SK-N-SH treated with all-trans-retinoic acid at 6 μM for 48 hours (cell line): ENCODE results near the gene IL6ST.
"Not testable (repeated sequence)": the region's sequence is repeated elsewhere in the genome, so short reads cannot be mapped to it uniquely, and the experiment has no call there.

ENCODE experiments used
- ATAC-seq: fragments of 200-7000 bp; cut with Tn5 transposase; 3 replicates; pipeline ENCODE4 v1.9.1; 2020; ENCODE audit warnings: mild to moderate bottlenecking, moderate library complexity
- ARNTL ChIP-seq: fragments of 450-650 bp; formaldehyde crosslinking; IDR thresholded peaks from 2 replicates; pipeline ENCODE4 v1.5.0; 2020; ENCODE audit warnings: low read depth, mild to moderate bottlenecking, moderate library complexity, borderline replicate concordance
- BACH2 ChIP-seq: fragments of 250-450 bp; sonication (Bioruptor Pico); IDR thresholded peaks from 2 replicates; pipeline ENCODE4 v1.9.0; 2021; ENCODE audit warnings: mild to moderate bottlenecking, borderline replicate concordance
- CSDC2 ChIP-seq: fragments of 250-450 bp; sonication (Bioruptor Pico); IDR thresholded peaks from 2 replicates; pipeline ENCODE4 v1.5.0; 2020; ENCODE audit warnings: mild to moderate bottlenecking, moderate library complexity
- ESRRG ChIP-seq: fragments of 250-450 bp; sonication (Bioruptor Pico); IDR thresholded peaks from 2 replicates; pipeline ENCODE4 v1.6.1; 2021; ENCODE audit warnings: mild to moderate bottlenecking
- GLIS3 ChIP-seq: fragments of 250-450 bp; sonication (Bioruptor Pico); IDR thresholded peaks from 2 replicates; pipeline ENCODE4 v1.5.0; 2020; ENCODE audit warnings: mild to moderate bottlenecking, moderate library complexity
- ISL1 ChIP-seq: fragments of 250-450 bp; sonication (Bioruptor Pico); IDR thresholded peaks from 2 replicates; pipeline ENCODE4 v2.1.2; 2022; ENCODE audit warnings: mild to moderate bottlenecking, moderate library complexity
- RARB ChIP-seq: fragments of 250-450 bp; sonication (Bioruptor Pico); IDR thresholded peaks from 2 replicates; pipeline ENCODE4 v1.8.0; 2021; ENCODE audit warnings: mild to moderate bottlenecking, moderate library complexity
- SNAI2 ChIP-seq: fragments of 250-450 bp; sonication (Bioruptor Pico); IDR thresholded peaks from 2 replicates; pipeline ENCODE4 v1.5.0; 2020; ENCODE audit warnings: mild to moderate bottlenecking, moderate library complexity
- TOX ChIP-seq: fragments of 250-450 bp; sonication (Bioruptor Pico); IDR thresholded peaks from 2 replicates; pipeline ENCODE4 v1.8.0; 2021; ENCODE audit warnings: mild to moderate bottlenecking, moderate library complexity, borderline replicate concordance
- ZC3H10 ChIP-seq: fragments of 250-450 bp; sonication (Bioruptor Pico); IDR thresholded peaks from 2 replicates; pipeline ENCODE4 v1.5.1; 2021; ENCODE audit warnings: mild to moderate bottlenecking, moderate library complexity
- ZFP3 ChIP-seq: fragments of 250-450 bp; sonication (Bioruptor Pico); IDR thresholded peaks from 2 replicates; pipeline ENCODE4 v1.5.0; 2020; ENCODE audit warnings: mild to moderate bottlenecking, moderate library complexity
- ZFP30 ChIP-seq: fragments of 450-650 bp; formaldehyde crosslinking; IDR thresholded peaks from 2 replicates; pipeline ENCODE4 v1.5.0; 2022; ENCODE audit warnings: mild to moderate bottlenecking, moderate library complexity
- ZNF565 ChIP-seq: fragments of 450-650 bp; formaldehyde crosslinking; conservative IDR thresholded peaks from 2 replicates; pipeline ENCODE4 v1.5.0; 2020; ENCODE audit warnings: low read depth, mild to moderate bottlenecking, moderate library complexity
- ZNF70 ChIP-seq: fragments of 450-650 bp; formaldehyde crosslinking; IDR thresholded peaks from 2 replicates; pipeline ENCODE4 v1.5.0; 2020; ENCODE audit warnings: mild to moderate bottlenecking, moderate library complexity
- ZNF8 ChIP-seq: fragments of 450-650 bp; formaldehyde crosslinking; IDR thresholded peaks from 2 replicates; pipeline ENCODE4 v1.5.0; 2020; ENCODE audit warnings: mild to moderate bottlenecking, moderate library complexity
- TF ChIP-seq, protein P1 (sequence below): fragments of 250-450 bp; sonication (Bioruptor Pico); IDR thresholded peaks from 2 replicates; pipeline ENCODE4 v1.5.0; 2020; ENCODE audit warnings: mild to moderate bottlenecking, moderate library complexity
- TF ChIP-seq, protein P2 (sequence below): fragments of 250-450 bp; sonication (Bioruptor Pico); IDR thresholded peaks from 2 replicates; pipeline ENCODE4 v1.5.1; 2021; ENCODE audit warnings: mild to moderate bottlenecking, moderate library complexity
- TF ChIP-seq, protein P3 (sequence below): fragments of 250-450 bp; sonication (Bioruptor Pico); IDR thresholded peaks from 2 replicates; pipeline ENCODE4 v1.8.0; 2021; ENCODE audit warnings: low read depth, mild to moderate bottlenecking, moderate library complexity, borderline replicate concordance
- TF ChIP-seq, protein P4 (sequence below): fragments of 250-450 bp; sonication (Bioruptor Pico); IDR thresholded peaks from 2 replicates; pipeline ENCODE4 v1.5.1; 2020; ENCODE audit warnings: low read depth, mild to moderate bottlenecking, moderate library complexity

The IL6ST gene

DNA sequence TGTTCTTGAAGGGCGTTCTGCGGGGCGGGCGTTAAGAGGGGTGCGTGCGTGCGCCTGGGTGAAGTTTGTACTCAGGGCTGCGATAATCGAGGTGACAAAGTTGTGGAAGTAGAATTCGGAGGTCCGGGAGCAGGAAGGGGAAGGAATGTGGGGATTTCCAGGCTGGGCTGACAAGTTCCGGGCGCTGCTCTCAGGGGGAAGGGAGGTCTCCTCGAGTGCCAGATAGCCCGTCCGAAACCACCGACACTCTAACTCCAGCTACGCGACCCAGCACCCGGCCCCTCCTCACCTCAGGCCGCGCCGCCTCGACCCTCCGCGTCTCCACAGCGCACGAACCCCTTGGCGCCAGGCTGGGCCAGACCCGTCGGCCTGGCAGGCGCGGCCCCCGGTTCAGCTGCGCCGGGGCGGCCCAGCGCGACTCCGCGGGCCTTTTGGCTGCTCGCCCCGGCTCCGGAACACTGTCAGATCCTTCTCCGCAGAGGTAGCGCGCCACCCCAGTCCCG, at the start of gene IL6ST:
IL6ST (minus strand) TSS at position 469 of the 503 bp plus-strand sequence. CDS start 18,685 bp downstream, outside the sequence.
- peak; percentile 42; the same call in 1 of the 2 replicates for TF ChIP-seq ZNF70 (CRISPR knock-in tag)
- TF ChIP-seq, protein P1, sequence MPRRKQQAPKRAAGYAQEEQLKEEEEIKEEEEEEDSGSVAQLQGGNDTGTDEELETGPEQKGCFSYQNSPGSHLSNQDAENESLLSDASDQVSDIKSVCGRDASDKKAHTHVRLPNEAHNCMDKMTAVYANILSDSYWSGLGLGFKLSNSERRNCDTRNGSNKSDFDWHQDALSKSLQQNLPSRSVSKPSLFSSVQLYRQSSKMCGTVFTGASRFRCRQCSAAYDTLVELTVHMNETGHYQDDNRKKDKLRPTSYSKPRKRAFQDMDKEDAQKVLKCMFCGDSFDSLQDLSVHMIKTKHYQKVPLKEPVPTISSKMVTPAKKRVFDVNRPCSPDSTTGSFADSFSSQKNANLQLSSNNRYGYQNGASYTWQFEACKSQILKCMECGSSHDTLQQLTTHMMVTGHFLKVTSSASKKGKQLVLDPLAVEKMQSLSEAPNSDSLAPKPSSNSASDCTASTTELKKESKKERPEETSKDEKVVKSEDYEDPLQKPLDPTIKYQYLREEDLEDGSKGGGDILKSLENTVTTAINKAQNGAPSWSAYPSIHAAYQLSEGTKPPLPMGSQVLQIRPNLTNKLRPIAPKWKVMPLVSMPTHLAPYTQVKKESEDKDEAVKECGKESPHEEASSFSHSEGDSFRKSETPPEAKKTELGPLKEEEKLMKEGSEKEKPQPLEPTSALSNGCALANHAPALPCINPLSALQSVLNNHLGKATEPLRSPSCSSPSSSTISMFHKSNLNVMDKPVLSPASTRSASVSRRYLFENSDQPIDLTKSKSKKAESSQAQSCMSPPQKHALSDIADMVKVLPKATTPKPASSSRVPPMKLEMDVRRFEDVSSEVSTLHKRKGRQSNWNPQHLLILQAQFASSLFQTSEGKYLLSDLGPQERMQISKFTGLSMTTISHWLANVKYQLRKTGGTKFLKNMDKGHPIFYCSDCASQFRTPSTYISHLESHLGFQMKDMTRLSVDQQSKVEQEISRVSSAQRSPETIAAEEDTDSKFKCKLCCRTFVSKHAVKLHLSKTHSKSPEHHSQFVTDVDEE (CRISPR knock-in tag), result no peak

DNA sequence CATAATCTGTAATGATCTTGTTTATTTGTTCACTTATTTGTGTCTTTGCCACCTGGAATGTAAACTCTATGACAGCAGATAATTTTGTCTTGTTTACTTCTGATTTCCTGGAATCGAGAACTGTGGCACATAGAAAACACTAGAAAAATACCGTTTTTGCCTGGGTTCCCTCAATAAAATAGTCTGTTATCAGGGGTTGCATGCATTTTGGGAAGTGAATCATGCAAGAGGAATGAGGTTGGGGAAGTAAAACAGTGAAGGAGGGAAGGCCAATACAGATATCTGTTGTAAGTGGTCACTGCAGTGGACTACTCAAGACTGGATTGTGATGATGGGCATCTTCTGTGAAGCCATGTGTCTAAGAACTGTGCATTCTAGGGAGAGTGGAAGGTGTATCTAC, 45.2 kb upstream of the IL6ST start:
- TF ChIP-seq RARB (CRISPR knock-in tag) (no peak), GLIS3 (CRISPR knock-in tag) (no peak), SNAI2 (CRISPR knock-in tag) (no peak), ZFP30 (CRISPR knock-in tag) (no peak), ARNTL (CRISPR knock-in tag) (no peak), ISL1 (CRISPR knock-in tag) (no peak)
- TF ChIP-seq, protein P2, sequence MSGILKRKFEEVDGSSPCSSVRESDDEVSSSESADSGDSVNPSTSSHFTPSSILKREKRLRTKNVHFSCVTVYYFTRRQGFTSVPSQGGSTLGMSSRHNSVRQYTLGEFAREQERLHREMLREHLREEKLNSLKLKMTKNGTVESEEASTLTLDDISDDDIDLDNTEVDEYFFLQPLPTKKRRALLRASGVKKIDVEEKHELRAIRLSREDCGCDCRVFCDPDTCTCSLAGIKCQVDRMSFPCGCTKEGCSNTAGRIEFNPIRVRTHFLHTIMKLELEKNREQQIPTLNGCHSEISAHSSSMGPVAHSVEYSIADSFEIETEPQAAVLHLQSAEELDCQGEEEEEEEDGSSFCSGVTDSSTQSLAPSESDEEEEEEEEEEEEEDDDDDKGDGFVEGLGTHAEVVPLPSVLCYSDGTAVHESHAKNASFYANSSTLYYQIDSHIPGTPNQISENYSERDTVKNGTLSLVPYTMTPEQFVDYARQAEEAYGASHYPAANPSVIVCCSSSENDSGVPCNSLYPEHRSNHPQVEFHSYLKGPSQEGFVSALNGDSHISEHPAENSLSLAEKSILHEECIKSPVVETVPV (CRISPR knock-in tag), result no peak
- TF ChIP-seq, all 23 proteins: peak for 0
- no peak for ATAC-seq

More for the DNA sequence above, at the start of gene IL6ST:
- ATAC-seq, result peak; percentile 53

DNA sequence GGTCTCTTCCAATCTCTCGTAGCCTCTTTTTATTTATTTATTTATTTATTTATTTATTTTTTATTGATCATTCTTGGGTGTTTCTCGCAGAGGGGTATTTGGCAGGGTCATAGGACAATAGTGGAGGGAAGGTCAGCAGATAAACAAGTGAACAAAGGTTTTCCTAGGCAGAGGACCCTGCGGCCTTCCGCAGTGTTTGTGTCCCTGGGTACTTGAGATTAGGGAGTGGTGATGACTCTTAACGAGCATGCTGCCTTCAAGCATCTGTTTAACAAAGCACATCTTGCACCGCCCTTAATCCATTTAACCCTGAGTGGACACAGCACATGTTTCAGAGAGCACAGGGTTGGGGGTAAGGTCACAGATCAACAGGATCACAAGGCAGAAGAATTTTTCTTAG, 43.4 kb upstream of the IL6ST start:
- ATAC-seq, result not testable (repeated sequence)

DNA sequence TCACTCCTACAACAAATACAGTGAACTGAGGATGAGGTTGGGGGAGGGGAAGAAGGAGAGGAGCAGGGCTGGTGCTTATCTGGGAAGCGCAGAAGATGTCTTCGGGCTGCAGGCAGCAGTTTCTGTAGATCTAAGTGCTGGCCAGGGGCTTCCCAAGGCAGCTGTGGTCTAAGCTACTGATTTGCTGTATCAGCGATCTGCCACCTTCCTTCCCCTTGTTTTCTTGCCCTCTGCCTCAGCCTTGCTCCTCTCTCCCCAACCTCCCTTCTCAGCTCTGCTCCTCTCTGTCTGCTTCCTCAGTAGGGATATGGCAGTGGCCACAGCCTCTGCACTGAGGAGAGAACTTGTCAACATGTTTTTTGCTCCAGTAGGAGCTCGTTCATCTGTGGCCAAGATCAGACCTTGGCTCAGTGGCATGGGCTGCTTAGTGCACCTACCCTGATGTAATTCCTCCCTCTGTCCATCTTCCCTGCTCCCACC, 42.8 kb upstream of the IL6ST start:
- TF ChIP-seq ZFP3 (no peak), BACH2 (CRISPR knock-in tag) (no peak), SNAI2 (CRISPR knock-in tag) (no peak), ZC3H10 (CRISPR knock-in tag) (no peak), GLIS3 (CRISPR knock-in tag) (no peak), CSDC2 (CRISPR knock-in tag) (no peak), ZNF565 (CRISPR knock-in tag) (no peak), ESRRG (CRISPR knock-in tag) (no peak), ZNF70 (CRISPR knock-in tag) (no peak), TOX (CRISPR knock-in tag) (no peak), RARB (CRISPR knock-in tag) (no peak), ARNTL (CRISPR knock-in tag) (no peak), ZFP30 (CRISPR knock-in tag) (no peak), ZNF8 (CRISPR knock-in tag) (no peak)
- TF ChIP-seq, protein P1 (CRISPR knock-in tag), result no peak
- TF ChIP-seq, protein P3, sequence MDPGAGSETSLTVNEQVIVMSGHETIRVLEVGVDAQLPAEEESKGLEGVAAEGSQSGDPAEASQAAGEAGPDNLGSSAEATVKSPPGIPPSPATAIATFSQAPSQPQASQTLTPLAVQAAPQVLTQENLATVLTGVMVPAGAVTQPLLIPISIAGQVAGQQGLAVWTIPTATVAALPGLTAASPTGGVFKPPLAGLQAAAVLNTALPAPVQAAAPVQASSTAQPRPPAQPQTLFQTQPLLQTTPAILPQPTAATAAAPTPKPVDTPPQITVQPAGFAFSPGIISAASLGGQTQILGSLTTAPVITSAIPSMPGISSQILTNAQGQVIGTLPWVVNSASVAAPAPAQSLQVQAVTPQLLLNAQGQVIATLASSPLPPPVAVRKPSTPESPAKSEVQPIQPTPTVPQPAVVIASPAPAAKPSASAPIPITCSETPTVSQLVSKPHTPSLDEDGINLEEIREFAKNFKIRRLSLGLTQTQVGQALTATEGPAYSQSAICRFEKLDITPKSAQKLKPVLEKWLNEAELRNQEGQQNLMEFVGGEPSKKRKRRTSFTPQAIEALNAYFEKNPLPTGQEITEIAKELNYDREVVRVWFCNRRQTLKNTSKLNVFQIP, result no peak
- TF ChIP-seq, protein P2 (CRISPR knock-in tag), result no peak
- TF ChIP-seq, protein P4, sequence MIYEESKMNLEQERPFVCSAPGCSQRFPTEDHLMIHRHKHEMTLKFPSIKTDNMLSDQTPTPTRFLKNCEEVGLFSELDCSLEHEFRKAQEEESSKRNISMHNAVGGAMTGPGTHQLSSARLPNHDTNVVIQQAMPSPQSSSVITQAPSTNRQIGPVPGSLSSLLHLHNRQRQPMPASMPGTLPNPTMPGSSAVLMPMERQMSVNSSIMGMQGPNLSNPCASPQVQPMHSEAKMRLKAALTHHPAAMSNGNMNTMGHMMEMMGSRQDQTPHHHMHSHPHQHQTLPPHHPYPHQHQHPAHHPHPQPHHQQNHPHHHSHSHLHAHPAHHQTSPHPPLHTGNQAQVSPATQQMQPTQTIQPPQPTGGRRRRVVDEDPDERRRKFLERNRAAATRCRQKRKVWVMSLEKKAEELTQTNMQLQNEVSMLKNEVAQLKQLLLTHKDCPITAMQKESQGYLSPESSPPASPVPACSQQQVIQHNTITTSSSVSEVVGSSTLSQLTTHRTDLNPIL, result no peak
- no peak; the same call in 2 of the 3 replicates for ATAC-seq

DNA sequence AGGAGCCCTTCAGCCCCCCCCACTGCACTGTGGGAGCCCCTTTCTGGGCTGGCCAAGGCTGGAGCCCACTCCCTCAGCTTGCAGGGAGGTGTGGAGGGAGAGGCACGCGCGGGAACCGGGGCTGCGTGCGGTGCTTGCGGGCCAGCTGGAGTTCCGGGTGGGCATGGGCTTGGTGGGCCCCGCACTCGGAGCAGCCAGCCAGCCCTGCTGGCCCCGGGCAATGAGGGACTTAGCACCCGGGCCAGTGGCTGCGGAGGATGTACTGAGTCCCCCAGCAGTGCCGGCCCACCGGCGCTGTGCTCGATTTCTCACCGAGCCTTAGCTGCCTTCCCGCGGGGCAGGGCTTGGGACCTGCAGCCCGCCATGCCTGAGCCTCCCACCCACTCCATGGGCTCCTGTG, 40.6 kb upstream of the IL6ST start:
- not testable (repeated sequence) for ATAC-seq

DNA sequence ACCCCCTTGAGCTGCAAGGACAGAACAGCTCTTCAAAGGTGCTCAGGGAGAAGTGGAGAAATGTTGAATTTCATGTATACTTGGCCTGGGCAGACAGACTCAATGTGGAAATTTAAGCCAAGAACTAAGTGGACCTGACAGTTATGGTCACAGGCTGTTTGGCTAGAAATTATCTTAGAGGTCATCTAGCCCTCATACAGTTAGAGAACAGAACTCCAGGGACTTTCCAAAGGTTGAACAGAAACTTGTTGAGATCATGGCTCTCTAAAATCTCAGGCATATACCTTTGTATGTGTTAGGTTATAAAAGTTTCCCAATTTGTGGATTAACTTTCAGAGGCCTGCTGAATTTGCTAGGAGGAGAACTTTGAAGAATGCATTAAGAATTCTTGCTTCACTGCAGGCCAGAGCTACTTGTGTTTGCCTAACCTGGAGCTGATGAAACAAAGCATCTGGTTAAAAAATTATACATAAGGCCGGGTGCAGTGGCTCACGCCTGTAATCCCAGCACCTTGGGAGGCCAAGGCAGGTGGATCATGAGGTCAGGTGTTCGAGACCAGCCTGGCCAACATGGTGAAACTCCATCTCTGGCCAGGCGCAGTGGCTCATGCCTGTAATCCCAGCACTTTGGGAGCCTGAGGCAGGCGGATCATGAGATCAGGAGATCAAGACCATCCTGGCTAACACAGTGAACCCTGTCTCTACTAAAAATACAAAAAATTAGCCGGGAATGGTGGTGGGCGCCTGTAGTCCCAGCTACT, 35.3 kb upstream of the IL6ST start:
- not testable (repeated sequence) for ATAC-seq
